ENCODE results near the gene NRF1. TPM values are rescaled to one million over a fixed set of nuclear protein-coding genes. Genes with fewer than 3 reads are reported as not detected.
A peak's percentile ranks its signal among the peaks of the same experiment; 100 is the strongest.

The NRF1 gene
- total RNA-seq, 1 experiment from 2014 or later, result 19.3 TPM

DNA sequence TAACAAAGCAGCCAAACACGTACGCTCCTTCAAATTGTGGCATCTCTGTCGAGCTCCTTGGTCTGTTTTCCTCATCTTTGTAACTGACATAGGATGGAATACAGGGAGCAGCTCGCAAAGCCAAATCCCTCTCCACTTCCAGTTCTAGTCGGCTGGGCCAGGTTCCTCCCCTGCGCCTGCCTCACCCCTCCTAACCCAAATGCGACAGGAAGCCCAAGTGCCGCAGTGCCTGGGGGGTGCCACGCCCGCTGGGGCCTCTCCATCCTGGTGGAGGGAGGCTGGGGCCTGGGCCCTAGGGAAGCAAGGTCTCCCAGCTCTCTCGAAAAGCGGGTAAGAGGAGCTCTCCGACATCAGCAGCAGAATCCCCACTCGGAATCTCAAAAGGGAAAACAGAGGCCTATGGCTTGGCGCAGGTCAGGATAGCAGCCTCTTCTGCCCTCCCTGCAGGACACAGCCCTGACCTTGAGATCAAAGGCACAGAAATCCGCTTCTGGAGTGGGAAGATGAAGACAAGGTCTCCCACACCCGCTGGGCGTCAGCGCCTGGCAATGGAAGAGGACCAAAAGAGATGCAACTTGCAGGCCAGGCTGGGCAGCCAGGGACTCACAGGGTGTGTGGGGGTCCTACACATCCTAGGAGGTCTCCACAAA, 165.8 kb downstream of the NRF1 start:
- no peak overlapping the region for H4K91ac ChIP-seq (ENCODE audit: insufficient read length, low read depth, low read length)
- Mint-ChIP-seq H3K9me3 (no peaks in the 10 kb centered on the region; a peak in 1 of 5 replicates), H3K36me3 (ENCODE audit: insufficient read depth in 1 of 3, low read depth in 3 of 3) (no peaks in the 10 kb centered on the region; a peak in 1 of 7 replicates), H3K4me1 (peaks cover 60 to 69% of the 10 kb centered on the region in 2 experiments), H3K27ac (peak overlapping the region in 1 of 3 experiments; percentile 74; a peak in 2 of 7 replicates), H3K27me3 (ENCODE audit: low read depth) (peaks cover 71% of the 10 kb centered on the region), H3K4me3 (peak overlapping the region; percentile 67 to 80; a peak in 4 of 5 replicates)
- no peaks in the 10 kb centered on the region for H3K9me3 ChIP-seq (ENCODE audit: control insufficient read depth, low read depth, low read length)
- H2BK5ac ChIP-seq (ENCODE audit: insufficient read length, low read length), result no peak overlapping the region
- no peak overlapping the region for H4K5ac ChIP-seq (ENCODE audit: insufficient read length, low read depth, low read length)
- H3K27ac ChIP-seq (ENCODE audit: insufficient read length, low read depth, low read length), result no peak overlapping the region
- no peak overlapping the region for H3K14ac ChIP-seq (ENCODE audit: insufficient read depth, low read length)
- peaks cover 16% of the 10 kb centered on the region; the same call in 1 of the 2 replicates for H3K4me1 ChIP-seq (ENCODE audit: insufficient read depth, low read length)
- H3T11ph ChIP-seq (ENCODE audit: low read length), result no peak overlapping the region
- H2AK5ac ChIP-seq (ENCODE audit: insufficient read length, low read length), result no peak overlapping the region
- no peak overlapping the region for H4K8ac ChIP-seq (replicated peaks; ENCODE audit: insufficient read length, low read depth, low read length)
- no peak overlapping the region for H3K9ac ChIP-seq (ENCODE audit: extremely low read depth, insufficient read length, low read length)
- DNase-seq, result peak; percentile 67
- H3K27me3 ChIP-seq (ENCODE audit: insufficient read depth, low read length), result peaks cover 31% of the 10 kb centered on the region
- H2BK120ac ChIP-seq (ENCODE audit: low read depth, low read length, poor library complexity, severe bottlenecking), result no peak overlapping the region
- TF ChIP-seq, protein P1, sequence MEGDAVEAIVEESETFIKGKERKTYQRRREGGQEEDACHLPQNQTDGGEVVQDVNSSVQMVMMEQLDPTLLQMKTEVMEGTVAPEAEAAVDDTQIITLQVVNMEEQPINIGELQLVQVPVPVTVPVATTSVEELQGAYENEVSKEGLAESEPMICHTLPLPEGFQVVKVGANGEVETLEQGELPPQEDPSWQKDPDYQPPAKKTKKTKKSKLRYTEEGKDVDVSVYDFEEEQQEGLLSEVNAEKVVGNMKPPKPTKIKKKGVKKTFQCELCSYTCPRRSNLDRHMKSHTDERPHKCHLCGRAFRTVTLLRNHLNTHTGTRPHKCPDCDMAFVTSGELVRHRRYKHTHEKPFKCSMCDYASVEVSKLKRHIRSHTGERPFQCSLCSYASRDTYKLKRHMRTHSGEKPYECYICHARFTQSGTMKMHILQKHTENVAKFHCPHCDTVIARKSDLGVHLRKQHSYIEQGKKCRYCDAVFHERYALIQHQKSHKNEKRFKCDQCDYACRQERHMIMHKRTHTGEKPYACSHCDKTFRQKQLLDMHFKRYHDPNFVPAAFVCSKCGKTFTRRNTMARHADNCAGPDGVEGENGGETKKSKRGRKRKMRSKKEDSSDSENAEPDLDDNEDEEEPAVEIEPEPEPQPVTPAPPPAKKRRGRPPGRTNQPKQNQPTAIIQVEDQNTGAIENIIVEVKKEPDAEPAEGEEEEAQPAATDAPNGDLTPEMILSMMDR (conservative IDR thresholded peaks at IDR 0.05), result no peak
- no peak overlapping the region for H3K56ac ChIP-seq (ENCODE audit: insufficient read length, low read depth, low read length)
- no peak overlapping the region for H3K4ac ChIP-seq (ENCODE audit: low read depth, low read length)
- H2BK20ac ChIP-seq (ENCODE audit: low read depth, low read length, poor library complexity, severe bottlenecking), result no peak overlapping the region
- H3K23me2 ChIP-seq (ENCODE audit: insufficient read length, low read depth, low read length, poor library complexity, severe bottlenecking), result peaks cover 45% of the 10 kb centered on the region
- no peak overlapping the region for H2AFZ ChIP-seq (ENCODE audit: low read length)
- H3K79me1 ChIP-seq (ENCODE audit: insufficient read depth, low read depth, low read length, poor library complexity, severe bottlenecking), result no peaks in the 10 kb centered on the region
- no peak overlapping the region for H2BK12ac ChIP-seq (ENCODE audit: insufficient read length, low read depth, low read length)
- no peak overlapping the region for H2BK15ac ChIP-seq (ENCODE audit: low read depth, low read length)
- H3K18ac ChIP-seq (ENCODE audit: insufficient read length, low read depth, low read length), result no peak overlapping the region
- peak overlapping the region; percentile 61 for H3K4me2 ChIP-seq (ENCODE audit: insufficient read depth, insufficient read length, low read length)
- no CpG with 5 or more reads among the region's 19 CpGs for WGBS (ENCODE audit: extremely low coverage, insufficient read length, low lambda C conversion rate)
- no peak overlapping the region for H3K23ac ChIP-seq (ENCODE audit: insufficient read length, low read depth, low read length)
- no peaks in the 10 kb centered on the region; the same call in 1 of the 2 replicates for H3K79me2 ChIP-seq (ENCODE audit: insufficient read depth, low read length)
- peaks cover 4% of the 10 kb centered on the region for H4K20me1 ChIP-seq (ENCODE audit: control insufficient read depth, insufficient read depth, insufficient read length)
